Stomach smooth muscle (tissue), 2 donors: ENCODE results near the gene NAT10.

Experiments used
- H3K27ac ChIP-seq: one replicate; pipeline ENCODE4 v1.7.0; 2013; ENCODE audit warnings: mild to moderate bottlenecking, low read length, inconsistent platforms
- H3K27me3 ChIP-seq, 2 donors: one replicate each; pipeline ENCODE4 v1.7.0; 2013; ENCODE audit warnings: low read length in 2 of 2; ENCODE audit not compliant: insufficient read depth in 2 of 2, control insufficient read depth in 1 of 2
- H3K36me3 ChIP-seq, 2 donors: one replicate each; pipeline ENCODE4 v1.7.0; 2013; ENCODE audit warnings: low read length in 2 of 2; ENCODE audit not compliant: control insufficient read depth in 2 of 2, insufficient read depth in 2 of 2
- H3K4me1 ChIP-seq: one replicate; pipeline ENCODE4 v1.7.0; 2013; ENCODE audit warnings: low read length; ENCODE audit not compliant: control insufficient read depth, insufficient read depth
- H3K4me3 ChIP-seq, 2 donors: one replicate each; pipeline ENCODE4 v1.7.0; 2013; ENCODE audit warnings: low read length in 2 of 2
- H3K9ac ChIP-seq, 2 donors: one replicate each; pipeline ENCODE4 v1.7.0; 2013; ENCODE audit warnings: low read length in 2 of 2, mild to moderate bottlenecking in 1 of 2
- H3K9me3 ChIP-seq, 2 donors: one replicate each; pipeline ENCODE4 v1.7.0; 2013; ENCODE audit warnings: low read length in 2 of 2; ENCODE audit not compliant: control insufficient read depth in 2 of 2
- donor health status: healthy.
- donor health status: Pancreatic carcinoma.

The NAT10 gene

GRCh38 chr11:34168642-34169420 lies 63.4 kb downstream of the NAT10 start:
- Histone ChIP-seq H3K9me3 (no peaks in the 10 kb centered on the region), H3K4me3 (no peak overlapping the region), H3K27me3 (no peaks in the 10 kb centered on the region), H3K9ac (no peak overlapping the region), H3K36me3 (peaks cover 7 to 24% of the 10 kb centered on the region in 2 donors), H3K4me1 (peaks cover under 1% of the 10 kb centered on the region), H3K27ac (no peak overlapping the region)

GRCh38 chr11:34169686-34170085 lies 64.3 kb downstream of the NAT10 start:
- H3K36me3 ChIP-seq = peaks cover 7 to 24% of the 10 kb centered on the region in 2 donors

GRCh38 chr11:34173050-34173449 lies 67.6 kb downstream of the NAT10 start:
- no peaks in the 10 kb centered on the region for H3K9me3 ChIP-seq
- no peaks in the 10 kb centered on the region for H3K27me3 ChIP-seq
- no peak overlapping the region for H3K9ac ChIP-seq
- peaks cover 4 to 11% of the 10 kb centered on the region in 2 donors for H3K36me3 ChIP-seq
- no peak overlapping the region for H3K4me3 ChIP-seq
- peaks cover 14% of the 10 kb centered on the region for H3K4me1 ChIP-seq
- no peak overlapping the region for H3K27ac ChIP-seq

More at GRCh38 chr11:34169686-34170085, 64.3 kb downstream of the NAT10 start:
- H3K27me3 ChIP-seq = no peaks in the 10 kb centered on the region
- no peak overlapping the region for H3K4me3 ChIP-seq
- H3K9me3 ChIP-seq = no peaks in the 10 kb centered on the region
- no peak overlapping the region for H3K27ac ChIP-seq
- peaks cover 9% of the 10 kb centered on the region for H3K4me1 ChIP-seq
- no peak overlapping the region for H3K9ac ChIP-seq

GRCh38 chr11:34174412-34175041 lies 69.1 kb downstream of the NAT10 start:
- H3K27me3 ChIP-seq = no peaks in the 10 kb centered on the region
- H3K27ac ChIP-seq = no peak overlapping the region
- peak overlapping the region; percentile 40 to 67 for H3K4me3 ChIP-seq

DNA sequence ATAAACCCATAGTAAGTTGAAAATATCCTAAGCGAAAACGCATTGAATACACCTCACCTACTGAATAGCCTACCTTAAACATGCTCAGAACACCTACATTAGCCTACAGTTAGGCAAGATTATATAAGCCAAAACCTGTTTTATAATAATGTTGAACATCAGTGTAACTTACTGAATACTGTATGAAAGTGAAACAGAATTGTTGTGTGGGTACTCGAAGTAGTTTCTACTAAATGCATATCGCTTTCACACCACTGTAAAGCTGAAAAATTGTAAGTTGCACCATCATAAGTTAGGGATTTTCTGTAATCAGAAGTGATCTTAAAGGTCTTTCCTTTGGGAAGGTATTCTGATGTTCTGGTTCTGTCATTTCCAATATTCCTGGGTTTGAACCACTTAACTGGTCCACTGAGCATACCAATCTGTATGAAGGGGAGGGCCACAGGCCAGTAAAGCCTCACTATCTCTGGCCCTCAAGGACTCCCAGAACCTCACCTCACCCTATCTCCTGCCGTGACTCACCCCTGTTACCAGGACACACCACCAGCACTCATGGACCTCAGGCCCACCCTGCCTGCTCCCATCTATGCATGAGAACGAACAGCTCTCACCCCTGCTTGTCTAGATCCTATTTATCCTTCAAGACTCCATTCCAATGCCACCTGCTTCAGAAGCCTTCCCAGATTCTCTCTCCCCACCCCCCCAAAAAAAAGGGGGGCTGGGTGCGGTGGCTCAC lies 70.0 kb downstream of the NAT10 start:
- Histone ChIP-seq H3K4me3 (no peak overlapping the region), H3K36me3 (peaks cover 1 to 6% of the 10 kb centered on the region in 2 donors), H3K27me3 (no peaks in the 10 kb centered on the region), H3K4me1 (peaks cover 14% of the 10 kb centered on the region), H3K9ac (no peak overlapping the region), H3K9me3 (no peaks in the 10 kb centered on the region), H3K27ac (no peak overlapping the region)

More at GRCh38 chr11:34174412-34175041, 69.1 kb downstream of the NAT10 start:
- Histone ChIP-seq H3K36me3 (peaks cover 4 to 7% of the 10 kb centered on the region in 2 donors), H3K9ac (peak overlapping the region in 1 of 2 donors; percentile 4), H3K4me1 (peaks cover 14% of the 10 kb centered on the region), H3K9me3 (no peaks in the 10 kb centered on the region)

DNA sequence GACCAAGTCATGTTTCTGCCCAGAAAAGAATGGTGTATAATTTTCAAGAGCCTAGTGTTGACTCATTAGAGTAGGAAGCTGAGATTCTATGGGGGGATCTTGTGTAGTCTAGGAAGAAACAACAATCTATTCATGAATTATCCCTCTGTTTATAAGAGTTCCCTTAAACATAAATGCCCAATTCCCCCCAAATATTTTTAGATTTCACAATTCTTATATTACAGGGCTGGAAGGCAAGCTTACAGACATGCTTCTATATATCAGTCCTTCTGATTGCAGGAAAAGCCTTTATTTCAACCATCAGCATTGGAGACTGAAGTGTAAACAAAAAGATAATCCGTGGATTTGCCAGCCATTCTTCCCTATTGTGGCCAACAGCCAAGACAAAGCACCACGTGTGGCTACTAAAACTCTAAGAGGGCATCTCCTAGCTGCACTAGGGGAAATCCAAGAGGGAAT lies 71.4 kb downstream of the NAT10 start:
- no peak overlapping the region for H3K27ac ChIP-seq
- no peak overlapping the region for H3K4me3 ChIP-seq
- H3K9me3 ChIP-seq = no peaks in the 10 kb centered on the region
- H3K27me3 ChIP-seq = no peaks in the 10 kb centered on the region
- peaks cover 0 to 2% of the 10 kb centered on the region in 2 donors for H3K36me3 ChIP-seq
- H3K9ac ChIP-seq = no peak overlapping the region
- peaks cover 14% of the 10 kb centered on the region for H3K4me1 ChIP-seq

DNA sequence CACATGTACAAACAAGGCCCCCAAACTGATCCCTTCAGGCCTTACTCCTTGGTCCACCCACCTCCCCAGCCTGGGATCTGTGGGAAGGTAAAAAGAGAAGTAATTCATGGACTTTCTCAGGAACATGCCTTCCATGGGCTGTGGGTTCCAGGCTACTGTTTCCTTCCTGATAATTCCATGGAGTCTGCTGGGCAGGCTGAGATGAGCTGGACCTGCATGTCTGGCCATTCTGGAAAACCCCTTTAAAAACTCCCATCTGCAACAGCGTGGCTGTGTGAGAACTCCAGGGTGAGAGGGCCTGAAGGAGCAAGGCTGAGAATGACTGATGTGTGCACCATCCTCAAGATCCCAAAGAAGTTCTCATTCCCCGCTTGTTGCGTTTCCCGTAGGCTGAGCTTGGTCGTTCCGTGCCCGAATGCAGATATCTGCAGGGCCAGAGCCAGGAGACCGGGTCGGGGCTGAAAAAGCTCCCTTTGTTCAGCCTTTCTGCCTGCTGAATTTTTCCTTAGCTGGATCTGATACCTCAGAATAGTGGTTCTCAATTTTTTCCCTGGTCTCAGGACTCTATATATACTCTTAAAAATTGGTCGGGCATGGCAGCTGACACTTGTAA lies 72.9 kb downstream of the NAT10 start:
- Histone ChIP-seq H3K27ac (no peak overlapping the region), H3K4me1 (peaks cover 19% of the 10 kb centered on the region), H3K27me3 (no peaks in the 10 kb centered on the region), H3K9me3 (no peaks in the 10 kb centered on the region), H3K9ac (no peak overlapping the region), H3K4me3 (no peak overlapping the region), H3K36me3 (no peaks in the 10 kb centered on the region)

GRCh38 chr11:34179026-34179675 lies 73.7 kb downstream of the NAT10 start:
- no peaks in the 10 kb centered on the region for H3K9me3 ChIP-seq

GRCh38 chr11:34180040-34180813 lies 74.8 kb downstream of the NAT10 start:
- Histone ChIP-seq H3K27me3 (no peaks in the 10 kb centered on the region), H3K4me3 (no peak overlapping the region), H3K9me3 (no peaks in the 10 kb centered on the region), H3K27ac (no peak overlapping the region), H3K4me1 (peaks cover 21% of the 10 kb centered on the region), H3K36me3 (no peaks in the 10 kb centered on the region), H3K9ac (no peak overlapping the region)

More at GRCh38 chr11:34179026-34179675, 73.7 kb downstream of the NAT10 start:
- Histone ChIP-seq H3K9ac (no peak overlapping the region), H3K27ac (no peak overlapping the region), H3K27me3 (no peaks in the 10 kb centered on the region), H3K36me3 (no peaks in the 10 kb centered on the region), H3K4me1 (peaks cover 23% of the 10 kb centered on the region), H3K4me3 (no peak overlapping the region)
